Neural cell (in vitro differentiated cells): ENCODE data around the gene DAD1.

Experiments used
- EP300 ChIP-seq: fragments of 450-650 bp; conservative IDR thresholded peaks from 2 replicates; pipeline ENCODE4 v1.6.1; 2014; ENCODE audit warnings: antibody characterized with exemption, mild to moderate bottlenecking, moderate library complexity; ENCODE audit not compliant: poor library complexity, severe bottlenecking
- EZH2 ChIP-seq: fragments of 200-600, 300-800 bp; shearing (Covaris generic), sonication (generic); IDR thresholded peaks from 2 replicates; pipeline ENCODE4 v1.6.1; 2014; ENCODE audit warnings: antibody characterized with exemption, low read length, borderline replicate concordance, mild to moderate bottlenecking; ENCODE audit not compliant: insufficient read depth, poor library complexity, severe bottlenecking
- RAD21 ChIP-seq: fragments of 450-650 bp; conservative IDR thresholded peaks from 2 replicates; pipeline ENCODE4 v1.6.1; 2014; ENCODE audit warnings: antibody characterized with exemption, mild to moderate bottlenecking, moderate library complexity
- TAF1 ChIP-seq: IDR thresholded peaks from 2 replicates; pipeline ENCODE4 v1.6.1; 2012; ENCODE audit warnings: low read depth
- TF ChIP-seq, protein P1 (sequence below): fragments of 450-650 bp; IDR thresholded peaks from 2 replicates; pipeline ENCODE4 v1.5.1; 2014; ENCODE audit warnings: antibody characterized with exemption, mild to moderate bottlenecking, moderate library complexity; ENCODE audit not compliant: poor library complexity, severe bottlenecking

DNA sequence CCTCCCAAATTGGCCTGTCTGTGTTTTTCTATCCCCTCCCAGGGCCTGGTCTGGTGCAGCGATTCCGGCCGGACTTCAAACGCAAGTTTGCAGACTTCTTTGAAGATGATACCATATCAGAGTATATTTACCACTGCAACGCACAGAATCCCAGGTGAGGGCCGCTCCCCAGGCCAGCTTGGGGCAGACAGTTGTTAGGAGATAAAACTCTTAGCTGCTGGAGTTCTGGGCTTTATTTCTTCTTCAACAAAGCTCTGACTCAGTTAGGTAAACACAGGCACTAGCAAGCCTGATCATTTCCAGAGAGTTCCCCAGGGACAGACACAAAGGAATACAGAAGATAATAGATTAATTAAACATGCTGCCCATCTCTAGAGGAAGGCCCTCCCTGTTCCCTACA lies 17.4 kb upstream of the DAD1 start:
- TF ChIP-seq TAF1: no peak
- TF ChIP-seq, protein P1, sequence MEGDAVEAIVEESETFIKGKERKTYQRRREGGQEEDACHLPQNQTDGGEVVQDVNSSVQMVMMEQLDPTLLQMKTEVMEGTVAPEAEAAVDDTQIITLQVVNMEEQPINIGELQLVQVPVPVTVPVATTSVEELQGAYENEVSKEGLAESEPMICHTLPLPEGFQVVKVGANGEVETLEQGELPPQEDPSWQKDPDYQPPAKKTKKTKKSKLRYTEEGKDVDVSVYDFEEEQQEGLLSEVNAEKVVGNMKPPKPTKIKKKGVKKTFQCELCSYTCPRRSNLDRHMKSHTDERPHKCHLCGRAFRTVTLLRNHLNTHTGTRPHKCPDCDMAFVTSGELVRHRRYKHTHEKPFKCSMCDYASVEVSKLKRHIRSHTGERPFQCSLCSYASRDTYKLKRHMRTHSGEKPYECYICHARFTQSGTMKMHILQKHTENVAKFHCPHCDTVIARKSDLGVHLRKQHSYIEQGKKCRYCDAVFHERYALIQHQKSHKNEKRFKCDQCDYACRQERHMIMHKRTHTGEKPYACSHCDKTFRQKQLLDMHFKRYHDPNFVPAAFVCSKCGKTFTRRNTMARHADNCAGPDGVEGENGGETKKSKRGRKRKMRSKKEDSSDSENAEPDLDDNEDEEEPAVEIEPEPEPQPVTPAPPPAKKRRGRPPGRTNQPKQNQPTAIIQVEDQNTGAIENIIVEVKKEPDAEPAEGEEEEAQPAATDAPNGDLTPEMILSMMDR: no peak
- no peak for TF ChIP-seq EP300
- TF ChIP-seq EZH2: no peak
- TF ChIP-seq RAD21: no peak
